Spleen (tissue), 11 donors: ENCODE data around the gene EYA2. TPM values are rescaled to one million over a fixed set of nuclear protein-coding genes. Genes with fewer than 3 reads are reported as not detected.
"Not testable (repeated sequence)": the region's sequence is repeated elsewhere in the genome, so short reads cannot be mapped to it uniquely, and the experiment has no call there.

ENCODE experiments used
- DNase-seq: peaks from one replicate; pipeline ENCODE4 v3.0.0-alpha.2; 2020
- H3K27ac ChIP-seq, 8 donors: fragments of 200-600 bp; sonication (generic) in 7 of 8; 1 replicate in 4 of 8; 2 replicates in 4 of 8; pipeline versions ENCODE4 v1.5.0 to v1.8.0; 2016 to 2021; ENCODE audit warnings: inconsistent platforms in 4 of 8, mild to moderate bottlenecking in 4 of 8, moderate library complexity in 1 of 8
- H3K27me3 ChIP-seq, 7 donors: fragments of 200-600 bp; sonication (generic) in 6 of 7; replicated peaks in 1 of 7; 1 replicate in 4 of 7; 2 replicates in 3 of 7; pipeline versions ENCODE4 v1.5.0 to v1.8.0; 2016 to 2021; ENCODE audit warnings: inconsistent platforms in 3 of 7, mild to moderate bottlenecking in 1 of 7
- H3K36me3 ChIP-seq, 6 donors: fragments of 200-600 bp; sonication (generic) in 5 of 6; 1 replicate in 4 of 6; 2 replicates in 2 of 6; pipeline versions ENCODE4 v1.5.0 to v1.8.0; 2016 to 2021; ENCODE audit warnings: inconsistent platforms in 2 of 6
- H3K4me1 ChIP-seq, 6 donors: fragments of 200-600 bp; sonication (generic) in 5 of 6; 1 replicate in 3 of 6; 2 replicates in 3 of 6; pipeline versions ENCODE4 v1.5.0 to v1.8.0; 2016 to 2021; ENCODE audit warnings: inconsistent platforms in 3 of 6
- H3K4me3 ChIP-seq, 8 donors: fragments of 200-600 bp; sonication (generic) in 7 of 8; 1 replicate in 4 of 8; 2 replicates in 4 of 8; pipeline versions ENCODE4 v1.5.0 to v1.8.0; 2016 to 2021; ENCODE audit warnings: inconsistent platforms in 4 of 8, mild to moderate bottlenecking in 4 of 8, moderate library complexity in 2 of 8
- H3K9me3 ChIP-seq, 8 donors: fragments of 200-600 bp; sonication (generic) in 7 of 8; 1 replicate in 4 of 8; 2 replicates in 4 of 8; pipeline versions ENCODE4 v1.5.0 to v1.8.0; 2016 to 2021; ENCODE audit warnings: inconsistent platforms in 4 of 8
- POLR2A ChIP-seq, 3 donors: fragments of 450-650 bp; IDR thresholded peaks; one replicate each; pipeline ENCODE4 v1.5.1; 2017; ENCODE audit warnings: antibody characterized with exemption in 3 of 3, mild to moderate bottlenecking in 1 of 3
- POLR2AphosphoS5 ChIP-seq, 3 donors: sonication (generic); formaldehyde crosslinking; IDR thresholded peaks; one replicate each; pipeline ENCODE4 v1.5.1; 2017; ENCODE audit warnings: antibody characterized with exemption in 3 of 3
- WGBS, 5 donors: extraction: QIAGEN DNeasy Blood & Tissue Kit in 3 of 5; methylation state at CpG; one replicate each; pipeline versions ENCODE4 v1.1.5 to v1.1.7; 2013 to 2018; 5-methylcytosine and 5-hydroxymethylcytosine counted together
- intact Hi-C: fragments of 100-400 bp; cut with DNase I; formaldehyde crosslinking; loops from one replicate; pipeline ENCODE4 v1.15.0; 2023; ENCODE audit warnings: low total_unique reads
- polyA plus RNA-seq, 3 donors: library from polyadenylated mRNA; stranded (reverse); fragments of 200-250 nt; gene quantifications; one replicate each; pipeline ENCODE4 v1.2.1, GENCODE V29; 2013
- total RNA-seq, 7 donors: library from RNA; depleted of rRNA in 3 of 7; stranded (reverse); fragments of >200 nt in 3 of 7; fragmentation: NEBNext Ultra II Directional in 4 of 7; extraction: Animal tissue kit (Norgen Biotek cat#: 25700) in 4 of 7; gene quantifications; one replicate each; pipeline versions ENCODE4 v1.1.0 to v1.2.1, GENCODE V29; 2016 to 2021
- TF ChIP-seq, protein P1 (sequence below), 11 experiments: fragments of 200-600 bp in 7 of 11; fragments of 450-650 bp in 4 of 11; sonication (generic) in 4 of 11; IDR thresholded peaks in 8 of 11; conservative IDR thresholded peaks in 3 of 11; 1 replicate in 7 of 11; 2 replicates in 4 of 11; pipeline versions ENCODE4 v1.4.0 to v1.8.0; 2016 to 2021; ENCODE audit warnings: antibody characterized with exemption in 11 of 11, inconsistent platforms in 4 of 11, mild to moderate bottlenecking in 1 of 11
- donor health status: healthy with polysubstance abuse.
- donor health status: DM: no; HTN: no; CAD: no; lungs with moderate emphysema.
- donor health status: DM: no; HTN: no; CAD: no.
- donor health status: Bipolar disorder and iron deficiency.
- donor health status: healthy.
- donor health status: DM: no; HTN: no; CAD: no.
- donor health status: DM: yes; HTN: yes; CAD: no.

EYA2 gene
- total and polyA plus RNA-seq, 10 donors: 0.26 to 0.76 (median 0.51) TPM; not detected in 1

DNA sequence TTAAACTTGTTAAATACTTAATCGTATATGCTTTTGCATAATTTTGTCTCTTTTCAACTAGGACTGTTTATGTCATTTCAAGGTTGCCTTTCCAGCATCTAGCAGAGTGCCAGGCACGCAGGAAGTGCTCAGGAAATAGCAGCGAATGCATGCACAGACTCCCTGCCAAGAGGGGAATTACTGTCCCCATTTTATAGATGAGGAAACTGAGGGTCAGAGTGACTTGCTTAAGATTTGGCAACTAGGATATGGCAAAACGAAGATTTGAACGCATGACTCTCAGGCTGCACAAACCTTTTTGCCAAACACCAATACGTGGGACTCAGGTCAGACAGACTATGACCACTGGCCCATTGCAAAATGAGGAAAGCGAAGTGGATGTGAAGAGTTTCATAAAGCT lies 22.5 kb downstream of the EYA2 start:
- H3K27me3 ChIP-seq: peaks cover 0 to 33% (median 0%) of the 10 kb centered on the region in 7 donors
- WGBS, 5 donors: 74 to 80% (median 75%) methylated on average over 7 of the region's 7 CpGs
- no peak for DNase-seq
- H3K4me1 ChIP-seq: no peaks in the 10 kb centered on the region
- H3K27ac ChIP-seq: no peak overlapping the region
- no peak for TF ChIP-seq POLR2A (IDR thresholded peaks at IDR 0.05)
- TF ChIP-seq, protein P1, sequence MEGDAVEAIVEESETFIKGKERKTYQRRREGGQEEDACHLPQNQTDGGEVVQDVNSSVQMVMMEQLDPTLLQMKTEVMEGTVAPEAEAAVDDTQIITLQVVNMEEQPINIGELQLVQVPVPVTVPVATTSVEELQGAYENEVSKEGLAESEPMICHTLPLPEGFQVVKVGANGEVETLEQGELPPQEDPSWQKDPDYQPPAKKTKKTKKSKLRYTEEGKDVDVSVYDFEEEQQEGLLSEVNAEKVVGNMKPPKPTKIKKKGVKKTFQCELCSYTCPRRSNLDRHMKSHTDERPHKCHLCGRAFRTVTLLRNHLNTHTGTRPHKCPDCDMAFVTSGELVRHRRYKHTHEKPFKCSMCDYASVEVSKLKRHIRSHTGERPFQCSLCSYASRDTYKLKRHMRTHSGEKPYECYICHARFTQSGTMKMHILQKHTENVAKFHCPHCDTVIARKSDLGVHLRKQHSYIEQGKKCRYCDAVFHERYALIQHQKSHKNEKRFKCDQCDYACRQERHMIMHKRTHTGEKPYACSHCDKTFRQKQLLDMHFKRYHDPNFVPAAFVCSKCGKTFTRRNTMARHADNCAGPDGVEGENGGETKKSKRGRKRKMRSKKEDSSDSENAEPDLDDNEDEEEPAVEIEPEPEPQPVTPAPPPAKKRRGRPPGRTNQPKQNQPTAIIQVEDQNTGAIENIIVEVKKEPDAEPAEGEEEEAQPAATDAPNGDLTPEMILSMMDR (IDR thresholded peaks at IDR 0.05 in 8 of 11, conservative IDR thresholded peaks at IDR 0.05 in 3 of 11): no peak
- TF ChIP-seq POLR2AphosphoS5 (IDR thresholded peaks at IDR 0.05): no peak
- intact Hi-C loops: no loop called here
- no peak overlapping the region for H3K4me3 ChIP-seq
- H3K9me3 ChIP-seq: peaks cover 0 to 13% (median 0%) of the 10 kb centered on the region in 8 donors
- no peaks in the 10 kb centered on the region for H3K36me3 ChIP-seq

DNA sequence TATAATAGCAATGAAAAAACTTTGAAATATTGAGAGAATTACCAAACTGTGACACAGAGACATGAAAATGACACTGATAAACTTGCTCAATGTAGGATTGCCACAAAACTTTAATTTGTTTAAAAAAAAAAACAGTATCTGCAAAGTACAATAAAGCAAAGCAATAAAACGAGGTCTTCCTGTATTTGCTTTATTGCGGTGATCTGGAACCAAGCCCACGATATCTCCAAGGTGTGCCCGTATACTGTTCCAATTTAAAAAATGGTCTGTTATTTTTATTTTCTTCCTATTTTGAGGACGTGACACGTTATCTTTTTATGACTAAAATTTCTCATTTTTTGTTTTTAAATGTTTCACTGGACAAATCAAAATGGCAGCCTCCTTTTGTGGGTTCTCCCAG lies 25.5 kb downstream of the EYA2 start:
- peaks cover 0 to 8% (median 0%) of the 10 kb centered on the region in 8 donors for H3K9me3 ChIP-seq
- intact Hi-C loops: no loop called here
- H3K4me3 ChIP-seq: no peak overlapping the region
- no peaks in the 10 kb centered on the region for H3K4me1 ChIP-seq
- no peak overlapping the region for H3K27ac ChIP-seq
- TF ChIP-seq POLR2A (IDR thresholded peaks at IDR 0.05) (no peak), POLR2AphosphoS5 (IDR thresholded peaks at IDR 0.05) (no peak)
- TF ChIP-seq, protein P1 (IDR thresholded peaks at IDR 0.05 in 8 of 11, conservative IDR thresholded peaks at IDR 0.05 in 3 of 11): no peak
- no peak for DNase-seq
- 82 to 90% (median 85%) methylated on average over 6 of the region's 6 CpGs for WGBS, 5 donors
- H3K27me3 ChIP-seq: peaks cover 0 to 23% (median 0%) of the 10 kb centered on the region in 7 donors
- H3K36me3 ChIP-seq: no peaks in the 10 kb centered on the region

GRCh38 chr20:46922841-46923240 lies 28.2 kb downstream of the EYA2 start:
- intact Hi-C loops, H3K9me3 ChIP-seq, H3K4me3 ChIP-seq, DNase-seq, H3K27ac ChIP-seq, H3K36me3 ChIP-seq, H3K4me1 ChIP-seq: not testable (repeated sequence)
- H3K27me3 ChIP-seq: peaks cover 0 to 17% (median 0%) of the 10 kb centered on the region in 7 donors
- WGBS, 5 donors: 82 to 90% (median 86%) methylated on average over 9 of the region's 9 CpGs

- Histone ChIP-seq H3K4me1 (no peaks in the 10 kb centered on the region), H3K27me3 (peaks cover 0 to 23% (median 0%) of the 10 kb centered on the region in 7 donors), H3K27ac (no peak overlapping the region), H3K36me3 (no peaks in the 10 kb centered on the region), H3K4me3 (no peak overlapping the region), H3K9me3 (peaks cover 0 to 8% (median 0%) of the 10 kb centered on the region in 8 donors)
- TF ChIP-seq, protein P1 (IDR thresholded peaks at IDR 0.05 in 8 of 11, conservative IDR thresholded peaks at IDR 0.05 in 3 of 11): no peak
- TF ChIP-seq POLR2A (IDR thresholded peaks at IDR 0.05) (no peak), POLR2AphosphoS5 (IDR thresholded peaks at IDR 0.05) (no peak)
- 71 to 80% (median 79%) methylated on average over 4 of the region's 4 CpGs for WGBS, 5 donors
- intact Hi-C loops: no loop called here
- DNase-seq: no peak
These were observed 28.9 kb downstream of the EYA2 start for GRCh38 chr20:46923550-46923949.
